HUES48 (cell line): Measurements from ENCODE around the gene NXPH4.

Source experiments
- H3K27ac ChIP-seq: one replicate; pipeline ENCODE4 v1.7.0; 2013; ENCODE audit warnings: low read depth, low read length, inconsistent platforms
- H3K27me3 ChIP-seq: 2 replicates; pipeline ENCODE4 v1.6.1; 2013; ENCODE audit warnings: mild to moderate bottlenecking, low read length; ENCODE audit not compliant: control insufficient read depth, insufficient read depth
- H3K36me3 ChIP-seq: 2 replicates; pipeline ENCODE4 v1.6.1; 2013; ENCODE audit warnings: low read length; ENCODE audit not compliant: control insufficient read depth, insufficient read depth
- H3K4me1 ChIP-seq: 2 replicates; pipeline ENCODE4 v1.6.1; 2013; ENCODE audit warnings: mild to moderate bottlenecking, low read length; ENCODE audit not compliant: control insufficient read depth, insufficient read depth
- H3K4me3 ChIP-seq: 2 replicates; pipeline ENCODE4 v1.5.1; 2013; ENCODE audit warnings: mild to moderate bottlenecking, low read depth, low read length
- H3K9ac ChIP-seq: 2 replicates; pipeline ENCODE4 v1.6.1; 2013; ENCODE audit warnings: mild to moderate bottlenecking, low read depth, low read length, moderate library complexity
- H3K9me3 ChIP-seq: 2 replicates; pipeline ENCODE4 v1.6.1; 2013; ENCODE audit warnings: low read length; ENCODE audit not compliant: control insufficient read depth, insufficient read depth

Gene NXPH4

DNA sequence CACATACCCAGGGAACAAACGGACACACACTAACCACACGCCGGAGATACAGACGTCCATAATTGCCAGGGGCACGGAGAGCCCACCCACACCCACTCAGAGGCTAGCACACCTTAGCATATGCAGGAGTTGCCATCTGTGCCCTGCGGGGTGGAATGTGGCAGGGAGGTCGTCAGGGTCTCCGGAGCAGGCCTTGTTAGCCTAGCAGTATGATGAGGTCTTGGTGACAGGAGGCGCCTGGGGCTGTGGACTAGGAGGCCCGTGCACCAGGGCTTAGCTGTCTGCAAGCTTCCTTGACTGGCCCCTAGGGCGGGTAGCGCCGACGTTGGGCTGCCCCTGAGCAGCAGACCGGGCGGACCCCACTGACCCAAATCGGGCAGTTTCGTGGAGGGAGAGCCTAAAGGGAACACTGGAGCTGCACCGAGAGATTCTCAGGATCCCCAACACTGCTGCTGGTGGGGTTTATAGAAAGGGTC, 24.4 kb downstream of the NXPH4 start:
- Histone ChIP-seq H3K27ac (no peak overlapping the region), H3K27me3 (peaks cover 79% of the 10 kb centered on the region), H3K4me3 (peak overlapping the region; percentile 71; the same call in 1 of the 2 replicates), H3K9ac (no peak overlapping the region), H3K9me3 (no peaks in the 10 kb centered on the region), H3K4me1 (peaks cover 27% of the 10 kb centered on the region), H3K36me3 (no peaks in the 10 kb centered on the region)

DNA sequence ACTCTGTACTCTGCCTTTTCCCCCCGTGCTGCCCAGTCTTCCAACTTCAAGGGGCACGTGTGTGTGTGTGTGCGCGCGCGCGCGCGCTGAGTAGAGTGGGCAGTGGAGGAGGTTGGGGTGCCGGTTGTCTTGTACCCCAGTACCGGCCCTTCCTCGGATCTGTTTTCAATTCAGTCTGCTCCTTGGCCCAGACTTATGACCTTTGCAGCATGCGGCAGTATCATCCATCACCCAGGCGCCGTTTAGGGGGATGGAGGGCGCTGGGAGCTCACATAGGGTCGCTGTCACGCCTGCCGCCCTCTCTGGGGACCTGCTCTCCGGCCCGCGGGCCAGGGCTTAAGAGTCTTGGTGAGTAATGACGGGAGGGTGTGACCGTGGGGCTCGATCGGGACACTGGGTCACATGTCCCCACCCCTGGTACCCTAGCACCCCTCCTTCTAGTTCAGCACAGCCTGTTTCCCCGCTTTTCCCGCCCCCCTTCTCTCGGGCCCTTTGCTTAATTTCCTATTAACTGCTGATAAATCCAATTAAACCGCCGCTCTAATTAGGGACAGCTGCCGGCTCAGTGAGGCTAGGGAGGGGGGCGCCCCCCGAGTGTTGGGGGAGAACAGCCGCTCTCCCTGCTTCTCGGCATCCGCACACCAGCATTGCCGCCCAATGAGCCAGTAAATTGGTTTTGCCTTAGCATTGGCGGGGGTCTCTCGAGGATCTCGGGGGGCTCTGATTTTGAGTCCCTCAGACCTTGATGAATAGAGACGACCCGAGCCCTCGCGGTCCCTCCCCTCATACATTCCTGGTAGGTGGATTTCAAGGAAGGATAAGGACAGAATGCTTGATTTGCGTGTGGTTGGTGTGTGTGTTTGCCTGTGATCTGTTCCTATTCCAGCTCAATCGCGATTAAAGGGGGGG, 25.1 kb downstream of the NXPH4 start:
- peaks cover 72% of the 10 kb centered on the region for H3K27me3 ChIP-seq
- peaks cover 28% of the 10 kb centered on the region for H3K4me1 ChIP-seq
- H3K36me3 ChIP-seq, result no peaks in the 10 kb centered on the region
- no peak overlapping the region for H3K27ac ChIP-seq
- H3K9ac ChIP-seq, result no peak overlapping the region
- H3K9me3 ChIP-seq, result no peaks in the 10 kb centered on the region
- H3K4me3 ChIP-seq, result peak overlapping the region; percentile 7; the same call in 1 of the 2 replicates

- Histone ChIP-seq H3K27ac (no peak overlapping the region), H3K36me3 (no peaks in the 10 kb centered on the region), H3K27me3 (peaks cover 65% of the 10 kb centered on the region), H3K4me1 (peaks cover 33% of the 10 kb centered on the region), H3K4me3 (peak overlapping the region; percentile 64; the same call in 1 of the 2 replicates), H3K9ac (no peak overlapping the region), H3K9me3 (no peaks in the 10 kb centered on the region)
Measured at GRCh38 chr12:57242329-57242690, 25.7 kb downstream of the NXPH4 start.

- Histone ChIP-seq H3K9me3 (no peaks in the 10 kb centered on the region), H3K4me3 (peak overlapping the region; percentile 64), H3K27me3 (peaks cover 60% of the 10 kb centered on the region), H3K9ac (no peak overlapping the region), H3K36me3 (no peaks in the 10 kb centered on the region), H3K27ac (peak overlapping the region; percentile 60), H3K4me1 (peaks cover 36% of the 10 kb centered on the region)
Measured at GRCh38 chr12:57242691-57243454, 26.3 kb downstream of the NXPH4 start.

- peaks cover 51% of the 10 kb centered on the region for H3K27me3 ChIP-seq
- peaks cover 34% of the 10 kb centered on the region for H3K4me1 ChIP-seq
- H3K27ac ChIP-seq, result peak overlapping the region; percentile 60
Measured at GRCh38 chr12:57243521-57244311, 27.1 kb downstream of the NXPH4 start.

DNA sequence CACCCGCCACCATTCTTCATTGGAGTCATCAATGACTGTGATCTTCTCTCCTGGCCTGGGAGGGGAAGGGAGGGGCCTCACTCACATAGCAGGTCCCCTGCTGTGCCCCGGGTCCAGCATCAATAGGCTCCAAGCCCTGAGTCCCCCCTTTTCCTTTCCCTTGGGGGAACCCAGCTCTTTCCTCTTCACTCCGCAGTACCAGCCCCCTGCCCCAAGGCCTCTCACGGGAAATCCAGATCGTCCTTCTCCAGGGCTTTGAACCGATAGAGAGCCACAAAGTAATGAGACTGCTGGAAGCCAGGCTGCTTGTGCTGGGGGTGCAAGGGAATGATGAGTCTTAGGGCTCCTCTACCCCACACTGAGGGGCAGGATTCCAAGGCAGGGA, 27.7 kb downstream of the NXPH4 start:
- H3K9me3 ChIP-seq, result no peaks in the 10 kb centered on the region
- H3K27me3 ChIP-seq, result peaks cover 45% of the 10 kb centered on the region
- H3K9ac ChIP-seq, result no peak overlapping the region
- H3K4me3 ChIP-seq, result no peak overlapping the region
- H3K4me1 ChIP-seq, result peaks cover 34% of the 10 kb centered on the region
- H3K27ac ChIP-seq, result no peak overlapping the region
- H3K36me3 ChIP-seq, result no peaks in the 10 kb centered on the region

More at GRCh38 chr12:57243521-57244311, 27.1 kb downstream of the NXPH4 start:
- no peaks in the 10 kb centered on the region for H3K9me3 ChIP-seq
- H3K4me3 ChIP-seq, result peak overlapping the region; percentile 64
- no peaks in the 10 kb centered on the region for H3K36me3 ChIP-seq
- no peak overlapping the region for H3K9ac ChIP-seq

DNA sequence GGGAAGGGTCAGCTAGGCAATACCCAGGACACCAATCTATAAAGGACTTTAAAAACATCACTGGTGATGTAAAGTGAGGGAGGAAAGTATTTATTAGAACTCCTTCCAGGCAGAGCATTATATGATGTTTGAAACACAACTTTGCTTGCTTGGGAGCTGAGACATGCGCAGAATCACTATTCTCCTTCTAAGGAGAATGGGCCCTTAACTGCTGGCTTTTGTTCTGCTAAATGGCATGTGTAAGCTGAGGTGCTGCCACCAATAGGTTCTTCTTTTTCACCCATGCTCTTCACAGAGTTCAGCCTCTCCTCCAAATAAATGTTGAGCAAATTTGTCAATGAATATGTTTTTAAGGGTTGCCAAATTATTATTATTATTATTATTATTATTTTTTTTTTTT, 30.4 kb downstream of the NXPH4 start:
- Histone ChIP-seq H3K36me3 (no peaks in the 10 kb centered on the region), H3K4me1 (peaks cover 22% of the 10 kb centered on the region), H3K4me3 (no peak overlapping the region), H3K27ac (no peak overlapping the region), H3K9me3 (no peaks in the 10 kb centered on the region), H3K9ac (no peak overlapping the region), H3K27me3 (peaks cover 18% of the 10 kb centered on the region)

GRCh38 chr12:57248934-57249742, 32.5 kb downstream of the NXPH4 start:
- H3K36me3 ChIP-seq, result no peaks in the 10 kb centered on the region
- H3K9ac ChIP-seq, result no peak overlapping the region
- peaks cover 14% of the 10 kb centered on the region for H3K4me1 ChIP-seq
- no peaks in the 10 kb centered on the region for H3K9me3 ChIP-seq
- H3K27ac ChIP-seq, result no peak overlapping the region
- H3K27me3 ChIP-seq, result peaks cover 6% of the 10 kb centered on the region
- H3K4me3 ChIP-seq, result no peak overlapping the region

DNA sequence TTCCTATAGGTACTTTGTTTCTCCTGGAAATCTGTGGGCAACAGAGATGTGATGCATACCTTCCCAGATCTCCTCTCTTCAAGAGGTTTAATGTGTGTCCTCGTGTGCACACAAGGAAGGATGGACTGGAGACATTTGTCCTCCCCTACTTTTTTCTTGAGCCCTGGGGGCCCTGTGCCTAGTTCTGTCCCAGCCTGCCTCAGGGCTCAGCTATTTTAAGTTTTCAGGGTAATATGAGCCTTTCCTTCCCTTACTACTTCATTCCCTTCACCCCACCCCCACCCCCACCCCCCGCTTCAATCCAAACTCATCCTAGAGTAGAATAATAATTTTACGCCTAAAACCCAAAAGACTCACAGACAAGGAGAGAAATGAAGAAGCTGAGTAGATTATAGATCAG, 33.9 kb downstream of the NXPH4 start:
- H3K9ac ChIP-seq, result no peak overlapping the region
- H3K4me1 ChIP-seq, result peaks cover 14% of the 10 kb centered on the region
- H3K27me3 ChIP-seq, result no peaks in the 10 kb centered on the region
- H3K9me3 ChIP-seq, result no peaks in the 10 kb centered on the region
- no peak overlapping the region for H3K27ac ChIP-seq
- no peak overlapping the region for H3K4me3 ChIP-seq
- H3K36me3 ChIP-seq, result 0 out of 2 replicates have a peak, but pooled peaks cover 5% of the 10 kb centered on the region

DNA sequence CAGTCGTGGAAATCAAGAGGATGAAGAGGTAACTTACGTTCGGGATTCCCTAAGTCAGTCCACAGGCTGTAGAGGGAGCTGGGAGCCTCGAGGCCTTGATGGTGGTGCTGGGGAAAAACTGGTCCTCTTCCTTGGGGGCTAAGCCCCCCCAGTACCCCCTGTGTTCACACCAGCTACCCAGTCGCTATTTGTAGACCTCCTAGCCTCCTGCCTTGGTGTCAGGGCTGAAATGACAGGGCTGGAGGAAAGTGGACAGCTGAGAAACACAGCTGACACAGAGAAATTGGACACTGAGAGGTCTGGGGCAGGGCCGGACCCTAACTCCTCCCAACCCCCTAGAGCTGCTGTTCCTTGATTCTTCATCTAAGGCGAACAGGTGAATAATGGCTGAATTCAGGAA, 34.4 kb downstream of the NXPH4 start, which contains the start of gene STAC3:
STAC3 (minus strand) TSS at position 232 of the 400 bp plus-strand sequence. CDS start 1,551 bp downstream, outside the sequence.
- peaks cover 14% of the 10 kb centered on the region for H3K4me1 ChIP-seq
- no peaks in the 10 kb centered on the region for H3K27me3 ChIP-seq
- H3K4me3 ChIP-seq, result no peak within 1 kb of the TSS
- no peak within 1 kb of the TSS for H3K9ac ChIP-seq
- H3K27ac ChIP-seq, result no peak within 1 kb of the TSS
- peaks cover 9% of the 10 kb centered on the region; the same call in 1 of the 2 replicates for H3K36me3 ChIP-seq
- H3K9me3 ChIP-seq, result no peaks in the 10 kb centered on the region
